Measurements from ENCODE around the gene FBRSL1. TPM values are rescaled to one million over a fixed set of nuclear protein-coding genes. Genes with fewer than 3 reads are reported as not detected.

FBRSL1 gene
- total RNA-seq, 1 experiment from 2014 or later, result 45.3 TPM

DNA sequence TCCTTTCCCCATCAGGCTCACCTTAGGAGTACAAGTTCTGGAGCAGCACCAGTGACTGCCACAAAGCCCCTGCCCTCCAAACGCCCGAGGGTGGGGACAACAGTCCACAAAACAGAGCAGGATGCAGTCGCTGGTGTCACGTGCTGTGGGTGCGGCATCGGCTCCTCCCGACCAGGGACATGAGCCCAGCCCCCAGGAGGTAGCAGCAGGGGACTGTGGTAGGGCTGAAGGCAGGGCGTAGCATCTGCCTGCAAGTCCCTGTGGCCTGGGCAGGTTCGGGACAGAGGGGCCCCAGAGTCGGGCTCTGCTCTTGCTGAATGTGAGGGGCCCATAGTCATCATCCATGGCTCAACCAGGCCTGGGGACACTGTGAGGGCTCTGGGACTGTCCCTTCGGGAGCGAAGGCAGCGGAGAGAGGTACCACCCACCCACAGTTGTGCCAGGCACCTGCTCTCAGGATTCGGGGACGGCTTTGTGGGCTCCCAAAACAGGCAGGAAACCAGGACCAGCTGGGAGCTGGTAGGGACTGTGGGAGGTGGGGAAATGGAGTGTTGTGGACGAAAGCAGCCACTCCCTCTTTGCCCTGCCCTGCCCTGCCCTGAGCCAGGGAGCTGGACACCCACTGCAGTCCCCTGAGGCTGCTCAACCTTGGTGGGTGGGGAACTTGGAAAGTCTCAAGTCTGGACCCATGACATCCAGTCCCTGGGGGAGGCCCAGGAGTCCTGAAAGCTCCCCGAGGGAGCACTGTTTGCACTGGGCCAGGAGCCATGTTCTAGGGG is 30.7 kb downstream of the FBRSL1 start:
- Histone ChIP-seq H3K79me2 (ENCODE audit: low read length) (peaks cover 5% of the 10 kb centered on the region; the same call in 1 of the 2 replicates), H3K27ac (ENCODE audit: low read length) (no peak overlapping the region), H3K27me3 (ENCODE audit: low read length) (no peaks in the 10 kb centered on the region), H4K20me1 (ENCODE audit: low read length) (peaks cover 14% of the 10 kb centered on the region; the same call in 1 of the 2 replicates), H3K9me3 (ENCODE audit: low read length) (no peaks in the 10 kb centered on the region), H3K4me3 (ENCODE audit: low read length) (no peak overlapping the region), H3K4me1 (ENCODE audit: insufficient read depth, low read length) (peaks cover 21% of the 10 kb centered on the region), H3K9me2 (replicated peaks; ENCODE audit: low read length) (no peaks in the 10 kb centered on the region), H3K36me3 (ENCODE audit: low read depth, low read length) (peaks cover 14% of the 10 kb centered on the region), H3F3A (ENCODE audit: low read length, unreplicated experiment) (no peaks in the 10 kb centered on the region), H3K9ac (ENCODE audit: low read length) (no peak overlapping the region), H3K4me2 (ENCODE audit: low read length) (no peak overlapping the region), H2AFZ (ENCODE audit: low read length) (no peak overlapping the region)
- no TSS peak for BruUV-seq (replicated peaks)
- no peak for DNase-seq
- ChIA-PET CTCF (interaction anchor here (0.5 kb wide), 1 partner anchor 99 kb away, joined by 4 read pairs; no protein-coding TSS in a partner anchor), POLR2A (ENCODE audit: unreplicated experiment) (no interaction called here)
- ATAC-seq, result no peak
- intact Hi-C loops (cut with micrococcal nuclease), result loop anchor here (10.0 kb wide), 1 partner anchor 74 kb away; no protein-coding TSS in a partner anchor
- TF ChIP-seq EZH2phosphoT487 (IDR thresholded peaks at IDR 0.05; ENCODE audit: borderline replicate concordance, low read length), result no peak
- TF ChIP-seq EZH2 (IDR thresholded peaks at IDR 0.05; ENCODE audit: low read length, unreplicated experiment), result no peak
- TF ChIP-seq, protein P1, sequence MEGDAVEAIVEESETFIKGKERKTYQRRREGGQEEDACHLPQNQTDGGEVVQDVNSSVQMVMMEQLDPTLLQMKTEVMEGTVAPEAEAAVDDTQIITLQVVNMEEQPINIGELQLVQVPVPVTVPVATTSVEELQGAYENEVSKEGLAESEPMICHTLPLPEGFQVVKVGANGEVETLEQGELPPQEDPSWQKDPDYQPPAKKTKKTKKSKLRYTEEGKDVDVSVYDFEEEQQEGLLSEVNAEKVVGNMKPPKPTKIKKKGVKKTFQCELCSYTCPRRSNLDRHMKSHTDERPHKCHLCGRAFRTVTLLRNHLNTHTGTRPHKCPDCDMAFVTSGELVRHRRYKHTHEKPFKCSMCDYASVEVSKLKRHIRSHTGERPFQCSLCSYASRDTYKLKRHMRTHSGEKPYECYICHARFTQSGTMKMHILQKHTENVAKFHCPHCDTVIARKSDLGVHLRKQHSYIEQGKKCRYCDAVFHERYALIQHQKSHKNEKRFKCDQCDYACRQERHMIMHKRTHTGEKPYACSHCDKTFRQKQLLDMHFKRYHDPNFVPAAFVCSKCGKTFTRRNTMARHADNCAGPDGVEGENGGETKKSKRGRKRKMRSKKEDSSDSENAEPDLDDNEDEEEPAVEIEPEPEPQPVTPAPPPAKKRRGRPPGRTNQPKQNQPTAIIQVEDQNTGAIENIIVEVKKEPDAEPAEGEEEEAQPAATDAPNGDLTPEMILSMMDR (conservative IDR thresholded peaks at IDR 0.05; ENCODE audit: low read depth, low read length), result no peak

DNA sequence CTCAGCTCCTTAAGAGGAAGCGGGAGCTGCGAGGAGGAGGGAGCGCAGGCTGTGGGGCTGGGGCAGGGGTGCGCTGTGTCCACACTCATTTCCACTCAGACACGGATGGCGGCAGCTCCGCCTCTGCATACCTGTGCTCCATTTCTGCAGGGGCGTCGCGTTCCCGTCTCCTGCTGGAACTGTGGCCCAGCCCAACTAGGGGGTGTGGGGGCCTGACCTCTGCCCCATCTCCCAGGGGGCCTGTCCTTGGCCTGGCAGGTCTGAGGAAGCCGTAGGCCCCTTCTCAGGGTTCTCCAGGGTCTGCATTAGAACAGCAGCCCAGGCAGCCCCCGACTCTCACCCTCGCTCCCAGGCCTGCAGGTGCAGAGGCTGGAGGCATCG is 31.2 kb downstream of the FBRSL1 start:
- CTCF ChIA-PET, result interaction anchor here (0.5 kb wide), 1 partner anchor 98 kb away, joined by 4 read pairs; no protein-coding TSS in a partner anchor

More for the DNA sequence above, 31.2 kb downstream of the FBRSL1 start:
- no peak overlapping the region for H3K27ac ChIP-seq (ENCODE audit: low read length)
- no peak overlapping the region for H3K9ac ChIP-seq (ENCODE audit: low read length)
- H3K9me3 ChIP-seq (ENCODE audit: low read length), result no peaks in the 10 kb centered on the region
- no peak overlapping the region for H3K4me3 ChIP-seq (ENCODE audit: low read length)
- H3K27me3 ChIP-seq (ENCODE audit: low read length), result no peaks in the 10 kb centered on the region
- no peaks in the 10 kb centered on the region for H3K9me2 ChIP-seq (replicated peaks; ENCODE audit: low read length)
- ATAC-seq, result no peak
- intact Hi-C loops (cut with micrococcal nuclease), result loop anchor here (10.0 kb wide), 1 partner anchor 74 kb away; no protein-coding TSS in a partner anchor
- H3K4me1 ChIP-seq (ENCODE audit: insufficient read depth, low read length), result peaks cover 21% of the 10 kb centered on the region
- POLR2A ChIA-PET (ENCODE audit: unreplicated experiment), result no interaction called here
- TF ChIP-seq EZH2 (IDR thresholded peaks at IDR 0.05; ENCODE audit: low read length, unreplicated experiment) (no peak), EZH2phosphoT487 (IDR thresholded peaks at IDR 0.05; ENCODE audit: borderline replicate concordance, low read length) (no peak)
- TF ChIP-seq, protein P1 (conservative IDR thresholded peaks at IDR 0.05; ENCODE audit: low read depth, low read length), result no peak
- no peaks in the 10 kb centered on the region for H3F3A ChIP-seq (ENCODE audit: low read length, unreplicated experiment)
- H4K20me1 ChIP-seq (ENCODE audit: low read length), result peaks cover 16% of the 10 kb centered on the region; the same call in 1 of the 2 replicates
- no peak overlapping the region for H2AFZ ChIP-seq (ENCODE audit: low read length)
- peaks cover 14% of the 10 kb centered on the region for H3K36me3 ChIP-seq (ENCODE audit: low read depth, low read length)
- peaks cover 5% of the 10 kb centered on the region; the same call in 1 of the 2 replicates for H3K79me2 ChIP-seq (ENCODE audit: low read length)
- DNase-seq, result no peak
- no TSS peak for BruUV-seq (replicated peaks)
- no peak overlapping the region for H3K4me2 ChIP-seq (ENCODE audit: low read length)

Measured in PC-3 (cell line).